ENCODE data around the gene NCKIPSD.

NCKIPSD gene

GRCh38 chr3:48715174-48715800 is 29.6 kb upstream of the NCKIPSD start:
- Histone ChIP-seq H3K79me1 (ENCODE audit: low read length) (peaks cover 4% of the 10 kb centered on the region), H3K18ac (ENCODE audit: low read length) (no peak overlapping the region), H3K4me2 (ENCODE audit: low read length) (peak overlapping the region; percentile 16), H2BK15ac (replicated peaks; ENCODE audit: low read depth) (no peak overlapping the region), H4K5ac (ENCODE audit: low read length) (no peak overlapping the region), H2BK5ac (ENCODE audit: low read length) (no peak overlapping the region), H3K4me3 (ENCODE audit: low read length) (no peak overlapping the region), H3K27ac (ENCODE audit: low read depth, low read length) (no peak overlapping the region), H3K36me3 (ENCODE audit: control insufficient read depth, insufficient read depth, low read length) (peaks cover 5% of the 10 kb centered on the region), H3K4ac (ENCODE audit: low read depth, low read length) (no peak overlapping the region), H3K9ac (ENCODE audit: low read length) (peak overlapping the region; percentile 24), H2BK120ac (ENCODE audit: low read depth, low read length) (no peak overlapping the region), H3K23ac (ENCODE audit: low read length) (no peak overlapping the region), H3K4me1 (ENCODE audit: control insufficient read depth, low read depth, low read length) (peaks cover 3% of the 10 kb centered on the region), H3K79me2 (ENCODE audit: control insufficient read depth, insufficient read depth, low read length) (peaks cover 61% of the 10 kb centered on the region), H2AK5ac (ENCODE audit: low read length) (no peak overlapping the region), H3K56ac (ENCODE audit: low read length) (no peak overlapping the region), H4K8ac (ENCODE audit: low read depth, low read length) (no peak overlapping the region), H3K27me3 (ENCODE audit: insufficient read depth, low read length, poor library complexity) (no peaks in the 10 kb centered on the region)
- DNase-seq, result peak; percentile 93

GRCh38 chr3:48711727-48712126 is 26.0 kb upstream of the NCKIPSD start:
- H3K9ac ChIP-seq (ENCODE audit: low read length), result no peak overlapping the region
- H3K4ac ChIP-seq (ENCODE audit: low read depth, low read length), result no peak overlapping the region
- no peak overlapping the region for H4K5ac ChIP-seq (ENCODE audit: low read length)
- no peak overlapping the region for H2AK5ac ChIP-seq (ENCODE audit: low read length)
- no peak for DNase-seq
- H2BK120ac ChIP-seq (ENCODE audit: low read depth, low read length), result no peak overlapping the region
- no peak overlapping the region for H3K27ac ChIP-seq (ENCODE audit: low read depth, low read length)
- H3K4me1 ChIP-seq (ENCODE audit: control insufficient read depth, low read depth, low read length), result peaks cover 3% of the 10 kb centered on the region
- no peaks in the 10 kb centered on the region for H3K27me3 ChIP-seq (ENCODE audit: insufficient read depth, low read length, poor library complexity)
- H3K23ac ChIP-seq (ENCODE audit: low read length), result no peak overlapping the region
- H3K36me3 ChIP-seq (ENCODE audit: control insufficient read depth, insufficient read depth, low read length), result peaks cover 12% of the 10 kb centered on the region
- no peak overlapping the region for H3K18ac ChIP-seq (ENCODE audit: low read length)
- H3K56ac ChIP-seq (ENCODE audit: low read length), result no peak overlapping the region
- no peak overlapping the region for H2BK15ac ChIP-seq (replicated peaks; ENCODE audit: low read depth)
- no peak overlapping the region for H3K4me2 ChIP-seq (ENCODE audit: low read length)
- H3K79me2 ChIP-seq (ENCODE audit: control insufficient read depth, insufficient read depth, low read length), result peaks cover 89% of the 10 kb centered on the region
- H4K8ac ChIP-seq (ENCODE audit: low read depth, low read length), result no peak overlapping the region
- no peak overlapping the region for H3K4me3 ChIP-seq (ENCODE audit: low read length)
- WGBS (ENCODE audit: extremely low coverage, insufficient coverage, low lambda C conversion rate), result no CpG with 5 or more reads among the region's 2 CpGs
- H3K79me1 ChIP-seq (ENCODE audit: low read length), result peaks cover 8% of the 10 kb centered on the region
- no peak overlapping the region for H2BK5ac ChIP-seq (ENCODE audit: low read length)

- H2BK120ac ChIP-seq (ENCODE audit: low read depth, low read length), result no peak overlapping the region
- H3K9ac ChIP-seq (ENCODE audit: low read length), result no peak overlapping the region
- no peak overlapping the region for H3K4me2 ChIP-seq (ENCODE audit: low read length)
- H3K4me3 ChIP-seq (ENCODE audit: low read length), result no peak overlapping the region
- no peak for DNase-seq
- H2AK5ac ChIP-seq (ENCODE audit: low read length), result no peak overlapping the region
- no CpG with 5 or more reads among the region's 7 CpGs for WGBS (ENCODE audit: extremely low coverage, insufficient coverage, low lambda C conversion rate)
- peaks cover 87% of the 10 kb centered on the region for H3K79me2 ChIP-seq (ENCODE audit: control insufficient read depth, insufficient read depth, low read length)
- H3K27me3 ChIP-seq (ENCODE audit: insufficient read depth, low read length, poor library complexity), result no peaks in the 10 kb centered on the region
- no peak overlapping the region for H3K18ac ChIP-seq (ENCODE audit: low read length)
- H3K23ac ChIP-seq (ENCODE audit: low read length), result no peak overlapping the region
- H4K5ac ChIP-seq (ENCODE audit: low read length), result no peak overlapping the region
- peaks cover 8% of the 10 kb centered on the region for H3K79me1 ChIP-seq (ENCODE audit: low read length)
- H3K56ac ChIP-seq (ENCODE audit: low read length), result no peak overlapping the region
- H2BK15ac ChIP-seq (replicated peaks; ENCODE audit: low read depth), result no peak overlapping the region
- H4K8ac ChIP-seq (ENCODE audit: low read depth, low read length), result no peak overlapping the region
- H3K27ac ChIP-seq (ENCODE audit: low read depth, low read length), result peak overlapping the region; percentile 34
- peaks cover 12% of the 10 kb centered on the region for H3K36me3 ChIP-seq (ENCODE audit: control insufficient read depth, insufficient read depth, low read length)
- no peaks in the 10 kb centered on the region for H3K4me1 ChIP-seq (ENCODE audit: control insufficient read depth, low read depth, low read length)
- H3K4ac ChIP-seq (ENCODE audit: low read depth, low read length), result no peak overlapping the region
- H2BK5ac ChIP-seq (ENCODE audit: low read length), result no peak overlapping the region
Observed at GRCh38 chr3:48709051-48709461, 23.3 kb upstream of the NCKIPSD start.

- Histone ChIP-seq H3K18ac (ENCODE audit: low read length) (no peak overlapping the region), H4K8ac (ENCODE audit: low read depth, low read length) (no peak overlapping the region), H3K4me2 (ENCODE audit: low read length) (no peak overlapping the region), H2BK15ac (replicated peaks; ENCODE audit: low read depth) (no peak overlapping the region), H3K9ac (ENCODE audit: low read length) (no peak overlapping the region), H3K79me2 (ENCODE audit: control insufficient read depth, insufficient read depth, low read length) (peaks cover 84% of the 10 kb centered on the region), H2BK5ac (ENCODE audit: low read length) (no peak overlapping the region), H3K27me3 (ENCODE audit: insufficient read depth, low read length, poor library complexity) (no peaks in the 10 kb centered on the region), H2BK120ac (ENCODE audit: low read depth, low read length) (no peak overlapping the region), H3K4ac (ENCODE audit: low read depth, low read length) (no peak overlapping the region), H4K5ac (ENCODE audit: low read length) (no peak overlapping the region), H3K4me3 (ENCODE audit: low read length) (no peak overlapping the region), H3K23ac (ENCODE audit: low read length) (no peak overlapping the region), H3K36me3 (ENCODE audit: control insufficient read depth, insufficient read depth, low read length) (peaks cover 12% of the 10 kb centered on the region), H3K56ac (ENCODE audit: low read length) (no peak overlapping the region), H3K79me1 (ENCODE audit: low read length) (peaks cover 8% of the 10 kb centered on the region), H2AK5ac (ENCODE audit: low read length) (no peak overlapping the region), H3K4me1 (ENCODE audit: control insufficient read depth, low read depth, low read length) (no peaks in the 10 kb centered on the region), H3K27ac (ENCODE audit: low read depth, low read length) (no peak overlapping the region)
- WGBS (ENCODE audit: extremely low coverage, insufficient coverage, low lambda C conversion rate), result no CpG with 5 or more reads among the region's 2 CpGs
- no peak for DNase-seq
Observed at GRCh38 chr3:48708481-48708889, 22.8 kb upstream of the NCKIPSD start.

- Histone ChIP-seq H3K23ac (ENCODE audit: low read length) (no peak overlapping the region), H3K36me3 (ENCODE audit: control insufficient read depth, insufficient read depth, low read length) (peaks cover 9% of the 10 kb centered on the region)
- no CpG with 5 or more reads among the region's 5 CpGs for WGBS (ENCODE audit: extremely low coverage, insufficient coverage, low lambda C conversion rate)
Observed at GRCh38 chr3:48707157-48707556, 21.4 kb upstream of the NCKIPSD start.

GRCh38 chr3:48702320-48702920 is 16.7 kb upstream of the NCKIPSD start:
- H3K4me3 ChIP-seq (ENCODE audit: low read length), result no peak overlapping the region
- H3K27me3 ChIP-seq (ENCODE audit: insufficient read depth, low read length, poor library complexity), result no peaks in the 10 kb centered on the region
- H2BK120ac ChIP-seq (ENCODE audit: low read depth, low read length), result no peak overlapping the region
- DNase-seq, result no peak
- no peak overlapping the region for H3K9ac ChIP-seq (ENCODE audit: low read length)
- H3K27ac ChIP-seq (ENCODE audit: low read depth, low read length), result no peak overlapping the region
- H2AK5ac ChIP-seq (ENCODE audit: low read length), result no peak overlapping the region
- H3K79me1 ChIP-seq (ENCODE audit: low read length), result peaks cover 9% of the 10 kb centered on the region
- H4K5ac ChIP-seq (ENCODE audit: low read length), result no peak overlapping the region
- H2BK5ac ChIP-seq (ENCODE audit: low read length), result no peak overlapping the region
- H3K23ac ChIP-seq (ENCODE audit: low read length), result no peak overlapping the region
- H4K8ac ChIP-seq (ENCODE audit: low read depth, low read length), result no peak overlapping the region
- no peak overlapping the region for H3K18ac ChIP-seq (ENCODE audit: low read length)
- no CpG with 5 or more reads among the region's 6 CpGs for WGBS (ENCODE audit: extremely low coverage, insufficient coverage, low lambda C conversion rate)
- no peak overlapping the region for H3K4ac ChIP-seq (ENCODE audit: low read depth, low read length)
- no peak overlapping the region for H3K4me2 ChIP-seq (ENCODE audit: low read length)
- H3K79me2 ChIP-seq (ENCODE audit: control insufficient read depth, insufficient read depth, low read length), result peaks cover 85% of the 10 kb centered on the region
- H3K36me3 ChIP-seq (ENCODE audit: control insufficient read depth, insufficient read depth, low read length), result peaks cover 2% of the 10 kb centered on the region
- H3K56ac ChIP-seq (ENCODE audit: low read length), result no peak overlapping the region
- H3K4me1 ChIP-seq (ENCODE audit: control insufficient read depth, low read depth, low read length), result no peaks in the 10 kb centered on the region
- H2BK15ac ChIP-seq (replicated peaks; ENCODE audit: low read depth), result no peak overlapping the region

More at GRCh38 chr3:48707157-48707556, 21.4 kb upstream of the NCKIPSD start:
- DNase-seq, result no peak
- Histone ChIP-seq H4K8ac (ENCODE audit: low read depth, low read length) (no peak overlapping the region), H3K56ac (ENCODE audit: low read length) (no peak overlapping the region), H3K9ac (ENCODE audit: low read length) (no peak overlapping the region), H3K4me3 (ENCODE audit: low read length) (no peak overlapping the region), H2BK15ac (replicated peaks; ENCODE audit: low read depth) (no peak overlapping the region), H4K5ac (ENCODE audit: low read length) (no peak overlapping the region), H3K18ac (ENCODE audit: low read length) (no peak overlapping the region), H3K27me3 (ENCODE audit: insufficient read depth, low read length, poor library complexity) (no peaks in the 10 kb centered on the region), H3K4ac (ENCODE audit: low read depth, low read length) (no peak overlapping the region), H3K4me1 (ENCODE audit: control insufficient read depth, low read depth, low read length) (no peaks in the 10 kb centered on the region), H3K27ac (ENCODE audit: low read depth, low read length) (no peak overlapping the region), H3K79me2 (ENCODE audit: control insufficient read depth, insufficient read depth, low read length) (peaks cover 83% of the 10 kb centered on the region), H2BK5ac (ENCODE audit: low read length) (no peak overlapping the region), H3K79me1 (ENCODE audit: low read length) (peaks cover 6% of the 10 kb centered on the region), H2AK5ac (ENCODE audit: low read length) (no peak overlapping the region), H2BK120ac (ENCODE audit: low read depth, low read length) (no peak overlapping the region), H3K4me2 (ENCODE audit: low read length) (no peak overlapping the region)

Measured in mesendoderm (in vitro differentiated cells).